Bone marrow (tissue), 2 donors: ENCODE measurements around the gene CCS.
A peak's percentile ranks its signal among the peaks of the same experiment; 100 is the strongest.
"Not testable (repeated sequence)": the region's sequence is repeated elsewhere in the genome, so short reads cannot be mapped to it uniquely, and the experiment has no call there.

Experiments
- DNase-seq, 2 donors: peaks; one replicate each; lab custom pipeline; 2025; lab: John Stamatoyannopoulos, UW

The CCS gene

GRCh38 chr11:66591175-66591574 is 1.8 kb upstream of the CCS start:
- no peak for DNase-seq

- DNase-seq = no peak
Measured at GRCh38 chr11:66593303-66593635, 284 bp downstream of the CCS start.

GRCh38 chr11:66593650-66594049 is 665 bp downstream of the CCS start:
- DNase-seq = no peak

DNA sequence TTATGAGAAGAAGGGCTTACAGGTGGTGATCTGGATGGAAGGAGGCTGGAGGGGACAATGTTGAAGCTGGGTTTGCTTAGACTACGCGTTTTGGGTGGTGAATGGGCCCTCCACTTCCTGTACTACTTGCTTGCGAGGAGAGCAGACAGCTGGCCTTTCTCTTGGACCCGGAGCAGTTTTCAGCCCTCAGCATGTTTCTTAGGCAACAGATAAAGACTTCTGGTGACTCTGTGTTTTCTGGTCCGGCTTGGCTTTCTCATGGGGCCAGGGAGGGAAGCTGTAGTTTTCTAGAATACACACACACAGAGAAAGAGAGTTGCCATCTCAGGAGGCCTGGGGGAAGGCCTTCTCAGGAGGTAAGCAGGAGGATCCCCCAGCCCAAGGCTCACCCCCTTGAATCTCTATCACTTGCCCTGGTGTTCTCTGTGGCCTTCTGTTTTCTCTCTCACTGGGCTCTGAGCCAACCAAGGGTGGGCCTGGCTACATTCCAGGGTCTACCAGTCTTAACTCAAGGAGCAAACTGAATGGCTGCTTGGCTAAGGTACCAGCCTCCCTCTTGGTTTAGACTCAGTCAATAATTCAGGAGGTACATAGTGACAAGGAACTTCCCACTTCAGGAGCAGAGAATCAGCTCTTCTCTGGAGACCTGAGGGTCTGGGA is 2.4 kb downstream of the CCS start:
- peak in 1 of 2 donors; percentile 37 for DNase-seq

- DNase-seq = no peak
Measured at GRCh38 chr11:66598993-66599392, 6.0 kb downstream of the CCS start.

DNA sequence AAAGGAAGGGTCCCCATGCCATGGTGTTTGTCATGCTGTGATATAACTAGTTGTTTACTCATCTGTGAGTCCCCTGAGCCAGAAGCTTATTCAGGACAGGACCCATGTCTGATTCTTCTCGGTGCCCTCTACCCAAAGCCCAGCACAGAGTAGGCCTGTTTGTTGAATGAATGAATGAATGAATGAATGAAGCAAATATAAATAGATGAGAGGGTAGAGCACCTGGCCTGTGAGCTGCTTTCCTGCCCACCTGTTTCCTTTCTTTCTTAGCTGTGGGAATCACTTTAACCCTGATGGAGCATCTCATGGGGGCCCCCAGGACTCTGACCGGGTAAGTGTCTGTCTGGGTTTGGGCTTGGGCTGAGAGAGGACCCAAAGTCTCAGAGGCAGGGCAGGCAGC is 7.2 kb downstream of the CCS start:
- DNase-seq = no peak

DNA sequence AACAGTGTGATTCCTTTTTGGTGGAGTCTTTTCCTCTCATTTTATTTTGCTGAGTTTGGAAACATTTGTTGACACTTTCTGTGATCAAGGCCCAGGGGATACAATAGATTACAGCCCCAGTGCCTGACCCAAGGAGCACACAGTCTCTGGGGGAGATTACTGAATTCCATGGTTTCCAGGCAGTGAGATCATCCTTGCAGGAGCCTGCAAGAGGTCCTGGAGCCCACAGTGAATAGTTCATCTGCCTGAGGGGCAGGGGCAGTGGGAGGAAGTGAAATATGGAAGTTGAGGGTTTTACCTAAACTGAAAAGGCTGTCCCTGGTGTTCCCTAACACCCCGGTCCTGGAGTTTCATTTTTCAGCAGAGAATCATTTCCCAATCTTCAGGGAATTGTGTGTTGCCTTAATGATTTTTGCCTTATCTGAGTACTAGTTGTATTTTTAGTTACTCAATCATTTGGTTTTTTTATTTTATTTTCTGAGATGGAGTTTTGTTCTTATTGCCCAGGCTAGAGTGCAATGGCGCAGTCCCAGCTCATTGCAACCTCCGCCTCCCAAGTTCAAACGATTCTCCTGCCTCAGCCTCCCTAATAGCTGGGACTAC is 7.7 kb downstream of the CCS start:
- no peak for DNase-seq

DNA sequence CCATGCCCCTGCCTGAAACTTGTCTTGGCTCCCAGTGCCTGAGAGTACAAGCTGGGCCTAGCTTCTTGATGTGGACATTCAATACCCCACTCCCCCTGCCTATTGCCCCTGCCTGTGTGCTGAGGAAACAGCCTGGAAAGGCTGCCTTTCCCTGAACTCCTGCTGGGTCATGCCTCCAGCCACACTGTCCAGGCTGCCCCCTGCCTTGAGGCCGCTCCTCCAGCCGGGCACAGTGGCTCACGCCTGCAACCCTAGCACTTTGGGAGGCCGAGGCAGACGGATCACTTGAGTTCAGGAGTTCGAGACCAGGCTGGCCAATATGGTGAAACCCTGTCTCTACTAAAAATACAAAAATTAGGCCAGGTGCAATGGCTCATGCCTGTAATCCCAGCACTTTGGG is 10.1 kb downstream of the CCS start:
- no peak for DNase-seq

DNA sequence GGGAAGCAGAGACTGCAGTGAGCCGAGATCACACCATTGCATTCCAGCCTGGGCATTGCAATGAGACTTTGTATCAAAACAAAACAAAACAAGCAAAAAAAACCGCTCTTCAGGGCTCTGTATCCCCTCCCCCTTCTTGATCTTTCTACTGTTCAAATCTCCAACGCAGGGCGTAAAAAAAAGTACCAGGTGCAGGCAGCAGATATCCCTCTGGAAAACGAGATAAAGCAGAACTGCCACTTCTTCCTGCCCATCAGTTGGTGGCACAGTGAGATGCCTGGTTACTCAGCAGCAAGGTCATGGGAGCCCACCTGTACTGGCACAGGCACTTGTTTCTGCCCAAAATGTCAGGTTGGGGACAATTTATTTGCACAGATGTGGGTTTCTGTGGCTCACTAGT is 11.2 kb downstream of the CCS start:
- no peak for DNase-seq

- DNase-seq = not testable (repeated sequence)
Measured at GRCh38 chr11:66606608-66607007, 13.6 kb downstream of the CCS start.

GRCh38 chr11:66607126-66607834 is 14.3 kb downstream of the CCS start:
- no peak for DNase-seq

GRCh38 chr11:66609721-66610617 is 17.0 kb downstream of the CCS start:
- no peak for DNase-seq

DNA sequence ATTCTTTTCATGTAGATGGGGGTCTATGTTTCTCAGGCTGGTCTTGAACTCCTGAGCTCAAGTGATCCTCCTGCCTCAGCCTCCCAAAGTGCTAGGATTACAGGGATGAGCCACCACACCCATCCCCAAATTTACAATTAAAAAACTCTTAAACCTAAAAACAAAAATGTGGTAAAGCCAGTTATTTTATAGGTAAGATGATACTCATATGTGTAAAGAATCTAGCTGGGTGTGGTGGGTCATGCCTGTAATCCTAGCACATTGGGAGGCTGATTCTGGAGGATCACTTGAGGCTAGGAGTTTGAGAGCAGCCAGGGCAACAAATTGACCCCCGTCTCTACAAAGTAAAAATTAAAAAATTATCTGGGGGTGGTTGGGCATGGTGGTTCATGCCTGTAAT is 19.5 kb downstream of the CCS start:
- DNase-seq = no peak

- DNase-seq = no peak
Measured at GRCh38 chr11:66614073-66614472, 21.1 kb downstream of the CCS start.

DNA sequence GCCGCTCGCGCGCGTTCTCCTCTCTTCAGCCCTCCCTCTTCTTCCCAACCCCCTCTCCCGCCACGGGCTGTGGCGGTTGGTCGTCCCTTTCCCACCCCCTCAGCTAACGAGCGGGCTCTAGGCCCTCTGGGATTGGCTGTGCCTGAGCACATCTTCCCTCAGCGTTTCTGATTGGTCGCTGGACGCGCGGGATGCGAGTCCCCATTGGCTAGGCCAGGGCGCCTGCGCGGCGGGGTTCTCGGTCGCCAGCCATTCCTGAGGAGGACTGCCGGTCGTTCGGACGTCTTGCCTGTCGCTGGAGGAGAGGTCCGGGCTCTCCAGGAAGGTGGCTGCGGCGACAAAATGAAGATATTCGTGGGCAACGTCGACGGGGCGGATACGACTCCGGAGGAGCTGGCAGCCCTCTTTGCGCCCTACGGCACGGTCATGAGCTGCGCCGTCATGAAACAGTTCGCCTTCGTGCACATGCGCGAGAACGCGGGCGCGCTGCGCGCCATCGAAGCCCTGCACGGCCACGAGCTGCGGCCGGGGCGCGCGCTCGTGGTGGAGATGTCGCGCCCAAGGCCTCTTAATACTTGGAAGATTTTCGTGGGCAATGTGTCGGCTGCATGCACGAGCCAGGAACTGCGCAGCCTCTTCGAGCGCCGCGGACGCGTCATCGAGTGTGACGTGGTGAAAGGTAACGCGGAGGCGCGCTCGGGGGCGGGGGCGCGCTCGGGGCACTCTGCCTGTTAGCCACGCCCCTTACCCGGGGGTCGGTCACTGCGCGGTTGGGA is 23.6 kb downstream of the CCS start, which contains the start of gene RBM14:
RBM14 (plus strand) TSS at position 252 of the 776 bp plus-strand sequence; CDS start at position 343, 91 bp downstream.
- peak; percentile 93 to 96 for DNase-seq

DNA sequence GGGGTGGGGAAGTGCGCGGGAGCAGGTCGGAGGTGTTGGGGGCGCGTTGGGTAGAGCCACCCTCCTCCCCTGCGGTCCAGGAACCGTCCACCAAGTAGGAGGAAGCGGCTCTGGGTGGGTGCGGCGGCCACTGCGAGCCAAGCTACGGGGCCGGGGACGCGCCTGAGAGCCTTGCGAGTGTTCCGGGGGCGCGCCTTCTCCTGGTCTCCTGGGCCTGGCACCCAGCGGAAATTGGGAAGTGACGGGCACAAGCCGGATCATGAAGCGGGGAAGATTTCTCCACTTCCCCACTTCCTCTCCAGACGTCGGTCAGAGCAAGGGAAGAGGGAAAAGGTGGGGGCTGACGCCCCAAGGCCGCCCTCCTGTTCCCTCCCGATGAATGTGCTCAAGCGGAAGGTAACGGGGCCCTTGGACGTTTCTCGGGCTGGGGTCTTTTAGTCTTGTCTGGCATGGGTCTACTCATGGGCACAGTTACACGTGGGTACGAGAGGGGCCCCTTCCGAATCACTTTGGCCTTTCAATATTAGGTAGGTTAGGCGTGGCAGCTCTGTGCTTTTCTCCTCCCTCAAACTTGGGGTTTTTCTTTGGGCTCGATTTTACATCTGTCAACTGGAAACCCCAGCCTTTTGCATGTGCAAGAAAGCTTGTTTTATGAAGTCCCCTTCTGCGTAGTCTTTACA is 24.3 kb downstream of the CCS start:
- peak in 1 of 2 donors; percentile 89 for DNase-seq

GRCh38 chr11:66619080-66619554 is 26.1 kb downstream of the CCS start:
- DNase-seq = peak in 1 of 2 donors; percentile 72

DNA sequence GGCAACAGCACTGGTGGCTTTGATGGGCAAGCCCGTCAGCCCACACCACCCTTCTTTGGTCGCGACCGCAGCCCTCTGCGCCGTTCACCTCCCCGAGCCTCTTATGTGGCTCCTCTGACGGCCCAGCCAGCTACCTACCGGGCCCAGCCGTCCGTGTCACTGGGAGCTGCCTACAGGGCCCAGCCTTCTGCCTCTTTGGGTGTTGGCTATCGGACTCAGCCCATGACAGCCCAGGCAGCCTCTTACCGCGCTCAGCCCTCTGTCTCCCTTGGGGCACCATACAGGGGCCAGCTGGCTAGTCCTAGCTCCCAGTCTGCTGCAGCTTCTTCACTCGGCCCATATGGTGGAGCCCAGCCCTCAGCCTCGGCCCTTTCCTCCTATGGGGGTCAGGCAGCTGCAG is 31.5 kb downstream of the CCS start:
- DNase-seq = no peak

DNA sequence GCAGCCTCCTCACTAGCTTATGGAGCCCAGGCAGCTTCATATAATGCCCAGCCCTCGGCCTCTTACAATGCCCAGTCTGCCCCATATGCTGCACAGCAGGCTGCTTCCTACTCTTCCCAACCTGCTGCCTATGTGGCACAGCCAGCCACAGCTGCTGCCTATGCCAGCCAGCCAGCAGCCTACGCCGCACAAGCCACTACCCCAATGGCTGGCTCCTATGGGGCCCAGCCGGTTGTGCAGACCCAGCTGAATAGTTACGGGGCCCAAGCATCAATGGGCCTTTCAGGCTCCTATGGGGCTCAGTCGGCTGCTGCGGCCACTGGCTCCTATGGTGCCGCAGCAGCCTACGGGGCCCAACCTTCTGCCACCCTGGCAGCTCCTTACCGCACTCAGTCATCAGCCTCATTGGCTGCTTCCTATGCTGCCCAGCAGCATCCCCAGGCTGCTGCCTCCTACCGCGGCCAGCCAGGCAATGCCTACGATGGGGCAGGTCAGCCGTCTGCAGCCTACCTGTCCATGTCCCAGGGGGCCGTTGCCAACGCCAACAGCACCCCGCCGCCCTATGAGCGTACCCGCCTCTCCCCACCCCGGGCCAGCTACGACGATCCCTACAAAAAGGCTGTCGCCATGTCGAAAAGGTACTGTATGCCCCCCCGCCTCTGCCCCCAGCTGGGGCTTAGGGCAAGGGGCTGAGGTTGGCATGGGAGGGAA is 32.2 kb downstream of the CCS start:
- no peak for DNase-seq

DNA sequence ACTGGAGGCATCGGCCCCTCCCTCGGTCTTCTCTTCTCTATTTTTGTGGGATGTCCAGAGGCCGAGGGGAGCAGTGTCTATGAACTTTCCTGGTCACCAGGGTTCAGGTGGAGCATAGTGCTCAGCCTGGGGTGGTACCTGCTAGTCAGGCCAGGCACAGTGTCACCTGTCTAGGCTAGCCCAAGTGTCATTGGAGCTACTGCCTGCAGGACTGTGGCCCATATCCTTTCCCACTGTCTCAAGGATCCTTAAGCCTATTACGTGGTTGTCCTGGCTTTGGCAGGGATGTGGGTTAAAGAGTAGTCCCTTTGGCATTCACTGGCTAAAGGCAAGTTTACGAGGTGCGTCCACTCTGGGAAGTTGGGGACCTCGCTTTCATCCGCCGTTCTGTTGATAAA is 32.8 kb downstream of the CCS start:
- DNase-seq = no peak
